ENCODE data around the gene LARGE2. TPM values are rescaled to one million over a fixed set of nuclear protein-coding genes. Genes with fewer than 3 reads are reported as not detected.
A peak's percentile ranks its signal among the peaks of the same experiment; 100 is the strongest.

Gene LARGE2
- total and polyA plus RNA-seq, 2 of the 13 experiments (the other 11 are each of a cell fraction or from before 2014, with no cell fraction given): 8.5 to 21.6 TPM

GRCh38 chr11:45921561-45922424 lies 663 bp upstream of the LARGE2 start (continued):
- no peak for TF ChIP-seq ZNF615 (CRISPR knock-in tag; IDR thresholded peaks at IDR 0.05; ENCODE audit: borderline replicate concordance)
- TF ChIP-seq ZNF331 (CRISPR knock-in tag; IDR thresholded peaks at IDR 0.05): no peak
- TF ChIP-seq U2AF2 (IDR thresholded peaks at IDR 0.05; ENCODE audit: low read depth, low read length): no peak
- TF ChIP-seq ZNF572 (CRISPR knock-in tag; IDR thresholded peaks at IDR 0.05): no peak
- no peak for TF ChIP-seq SPEN (CRISPR knock-in tag; IDR thresholded peaks at IDR 0.05; ENCODE audit: low read depth)
- TF ChIP-seq ZBTB46 (CRISPR knock-in tag; IDR thresholded peaks at IDR 0.05; ENCODE audit: borderline replicate concordance): no peak
- no peak for TF ChIP-seq SP140L (CRISPR knock-in tag; IDR thresholded peaks at IDR 0.05; ENCODE audit: borderline replicate concordance)
- TF ChIP-seq ZNF773 (CRISPR knock-in tag; IDR thresholded peaks at IDR 0.05; ENCODE audit: borderline replicate concordance): 0 out of 2 replicates have a peak, but pooled peaks have one; percentile 48
- TF ChIP-seq ZFP1 (CRISPR knock-in tag; IDR thresholded peaks at IDR 0.05): no peak
- TF ChIP-seq TBL1XR1 (IDR thresholded peaks at IDR 0.05; ENCODE audit: borderline replicate concordance, low read length, partially characterized antibody): no peak
- peak; percentile 74; the same call in 1 of the 2 replicates for TF ChIP-seq ZNF782 (CRISPR knock-in tag; IDR thresholded peaks at IDR 0.05; ENCODE audit: borderline replicate concordance)
- TF ChIP-seq ZNF20 (CRISPR knock-in tag; IDR thresholded peaks at IDR 0.05): peak; percentile 56; the same call in 1 of the 2 replicates
- no peak for TF ChIP-seq CERS6 (CRISPR knock-in tag; IDR thresholded peaks at IDR 0.05)
- TF ChIP-seq ZNF264 (CRISPR knock-in tag; IDR thresholded peaks at IDR 0.05): no peak
- no peak for TF ChIP-seq HNF4A (CRISPR knock-in tag; IDR thresholded peaks at IDR 0.05)
- no peak for TF ChIP-seq ARNT (IDR thresholded peaks at IDR 0.05)
- TF ChIP-seq NFE2L1 (CRISPR knock-in tag; IDR thresholded peaks at IDR 0.05; ENCODE audit: borderline replicate concordance): no peak
- TF ChIP-seq YY1 (IDR thresholded peaks at IDR 0.05; ENCODE audit: insufficient read depth, insufficient replicate concordance, low read depth, low read length): no peak
- TF ChIP-seq ZNF629 (CRISPR knock-in tag; conservative IDR thresholded peaks at IDR 0.05): no peak
- TF ChIP-seq MED1 (CRISPR knock-in tag; IDR thresholded peaks at IDR 0.05): peak; percentile 9; the same call in 1 of the 2 replicates
- TF ChIP-seq MED13 (CRISPR knock-in tag; IDR thresholded peaks at IDR 0.05): peak; percentile 49; the same call in 1 of the 2 replicates
- TF ChIP-seq ISL2 (CRISPR knock-in tag; IDR thresholded peaks at IDR 0.05): 0 out of 2 replicates have a peak, but pooled peaks have one; percentile 22
- no peak for TF ChIP-seq MAF1 (CRISPR knock-in tag; IDR thresholded peaks at IDR 0.05; ENCODE audit: borderline replicate concordance)
- no peak for TF ChIP-seq ZNF30 (CRISPR knock-in tag; IDR thresholded peaks at IDR 0.05)
- no peak for TF ChIP-seq FOXO1 (CRISPR knock-in tag; IDR thresholded peaks at IDR 0.05)
- peak; percentile 95 for TF ChIP-seq MTA1 (CRISPR knock-in tag; IDR thresholded peaks at IDR 0.05; ENCODE audit: borderline replicate concordance)
- TF ChIP-seq MAFF (IDR thresholded peaks at IDR 0.05; ENCODE audit: low read depth, low read length): no peak
- TF ChIP-seq ZNF446 (CRISPR knock-in tag; IDR thresholded peaks at IDR 0.05): no peak
- 0 out of 2 replicates have a peak, but pooled peaks have one; percentile 49 for TF ChIP-seq ARNTL (CRISPR knock-in tag; IDR thresholded peaks at IDR 0.05)
- TF ChIP-seq ZNF891 (CRISPR knock-in tag; IDR thresholded peaks at IDR 0.05): no peak
- no peak for TF ChIP-seq TSC22D2 (CRISPR knock-in tag; IDR thresholded peaks at IDR 0.05; ENCODE audit: borderline replicate concordance)

Data from HepG2 (cell line).